SU-DHL-6 (cell line): ENCODE data around the gene CMTM7.
"Not testable (repeated sequence)": the region's sequence is repeated elsewhere in the genome, so short reads cannot be mapped to it uniquely, and the experiment has no call there.

Experiments
- EZH2phosphoT487 ChIP-seq: fragments of 200-600 bp; sonication (generic), shearing (Covaris generic); conservative IDR thresholded peaks from 2 replicates; pipeline ENCODE4 v1.6.1; 2018; ENCODE audit warnings: mild to moderate bottlenecking, antibody characterized with exemption, low read length, moderate library complexity, mixed read lengths
- TF ChIP-seq, protein P1 (sequence below): fragments of 200-600 bp; sonication (generic); IDR thresholded peaks from one replicate; pipeline ENCODE4 v1.5.1; 2017; ENCODE audit warnings: antibody characterized with exemption, mild to moderate bottlenecking, low read length, moderate library complexity; ENCODE audit not compliant: insufficient read depth, poor library complexity, severe bottlenecking

DNA sequence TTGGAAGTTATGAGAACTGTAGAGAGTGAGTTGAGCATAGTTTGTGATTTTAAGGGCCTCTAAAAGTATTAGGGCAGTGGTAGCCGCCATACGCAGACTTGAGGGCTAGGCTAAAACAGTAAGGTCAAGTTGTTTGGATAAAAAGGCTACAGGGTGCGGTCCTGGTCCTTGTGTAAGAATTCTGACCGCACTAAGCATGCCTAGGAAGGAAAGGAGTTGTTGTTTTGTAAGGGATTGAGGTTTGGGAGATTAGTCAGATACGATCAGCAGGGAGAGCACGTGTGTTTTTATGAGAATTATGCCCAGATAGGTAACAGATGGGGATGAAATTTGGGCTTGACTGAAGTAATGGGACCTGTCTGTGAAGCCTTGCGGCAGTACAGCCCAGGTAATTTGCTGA, 71.8 kb downstream of the CMTM7 start:
- TF ChIP-seq, protein P1, sequence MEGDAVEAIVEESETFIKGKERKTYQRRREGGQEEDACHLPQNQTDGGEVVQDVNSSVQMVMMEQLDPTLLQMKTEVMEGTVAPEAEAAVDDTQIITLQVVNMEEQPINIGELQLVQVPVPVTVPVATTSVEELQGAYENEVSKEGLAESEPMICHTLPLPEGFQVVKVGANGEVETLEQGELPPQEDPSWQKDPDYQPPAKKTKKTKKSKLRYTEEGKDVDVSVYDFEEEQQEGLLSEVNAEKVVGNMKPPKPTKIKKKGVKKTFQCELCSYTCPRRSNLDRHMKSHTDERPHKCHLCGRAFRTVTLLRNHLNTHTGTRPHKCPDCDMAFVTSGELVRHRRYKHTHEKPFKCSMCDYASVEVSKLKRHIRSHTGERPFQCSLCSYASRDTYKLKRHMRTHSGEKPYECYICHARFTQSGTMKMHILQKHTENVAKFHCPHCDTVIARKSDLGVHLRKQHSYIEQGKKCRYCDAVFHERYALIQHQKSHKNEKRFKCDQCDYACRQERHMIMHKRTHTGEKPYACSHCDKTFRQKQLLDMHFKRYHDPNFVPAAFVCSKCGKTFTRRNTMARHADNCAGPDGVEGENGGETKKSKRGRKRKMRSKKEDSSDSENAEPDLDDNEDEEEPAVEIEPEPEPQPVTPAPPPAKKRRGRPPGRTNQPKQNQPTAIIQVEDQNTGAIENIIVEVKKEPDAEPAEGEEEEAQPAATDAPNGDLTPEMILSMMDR = not testable (repeated sequence)
- TF ChIP-seq EZH2phosphoT487 = not testable (repeated sequence)
